HG03558 (cell line): ENCODE results near the gene GUCA1A.
"Not testable (repeated sequence)": the region's sequence is repeated elsewhere in the genome, so short reads cannot be mapped to it uniquely, and the experiment has no call there.

Experiments used
- ATAC-seq: cut with Tn5 transposase; IDR thresholded peaks from one replicate; pipeline ENCODE4 v1.9.1; 2021; ENCODE audit warnings: moderate number of reproducible peaks; ENCODE audit not compliant: unreplicated experiment; ENCODE audit errors: extremely low read depth

The GUCA1A gene

DNA sequence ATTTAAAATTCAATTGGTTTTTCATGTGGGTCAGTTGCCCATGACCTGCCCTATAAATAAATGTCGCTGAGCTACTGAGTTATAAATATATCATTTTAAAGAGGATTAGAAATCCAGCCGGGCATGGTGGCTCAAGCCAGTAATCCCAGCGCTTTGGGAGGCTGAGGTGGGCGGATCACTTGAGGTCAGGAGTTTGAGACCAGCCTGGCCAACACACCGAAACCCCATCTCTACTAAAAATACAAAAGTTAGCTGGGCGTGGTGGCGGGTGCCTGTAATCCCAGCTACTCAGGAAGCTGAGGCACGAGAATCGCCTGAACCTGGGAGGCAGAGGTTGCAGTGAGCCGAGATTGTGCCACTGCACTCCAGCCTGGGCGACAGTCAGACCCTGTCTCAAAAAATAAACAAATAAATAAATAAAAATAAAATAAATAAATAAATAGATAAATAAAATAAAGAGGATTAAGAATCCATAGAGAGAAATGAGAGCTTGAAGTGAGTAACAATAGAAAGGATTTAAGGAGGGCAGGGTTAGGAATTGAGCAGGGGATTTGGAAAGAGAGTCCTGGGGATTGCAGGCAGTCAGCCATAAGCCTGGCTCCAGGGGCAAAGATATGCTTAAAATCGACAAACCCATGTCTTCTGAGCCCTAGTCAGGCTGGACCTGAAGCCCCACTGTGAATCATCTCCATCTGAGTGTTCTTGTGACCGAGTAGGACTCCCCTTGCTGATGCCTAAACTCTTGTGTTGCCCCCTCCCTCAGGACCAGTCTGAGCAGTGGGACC lies 29.2 kb downstream of the GUCA1A start:
- ATAC-seq: not testable (repeated sequence)

DNA sequence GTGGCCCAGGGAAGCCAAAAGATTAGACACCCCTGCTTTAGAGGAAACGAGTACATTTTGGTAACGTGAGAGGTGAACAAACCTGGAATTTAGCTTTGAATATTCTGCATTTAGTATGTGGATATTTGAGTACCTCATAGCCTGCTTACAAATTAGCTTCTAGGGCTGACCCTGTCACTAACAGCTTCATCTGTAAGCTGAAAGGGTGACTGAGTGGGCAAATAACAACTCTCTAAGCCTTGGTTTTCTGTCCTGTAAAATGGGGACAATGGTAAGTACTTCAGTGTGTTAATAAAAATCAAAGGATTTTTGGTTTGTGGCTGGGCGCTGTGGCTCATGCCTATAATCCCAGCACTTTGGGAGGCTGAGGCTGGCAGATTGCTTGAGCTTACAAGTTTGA lies 30.0 kb downstream of the GUCA1A start:
- ATAC-seq: no peak

DNA sequence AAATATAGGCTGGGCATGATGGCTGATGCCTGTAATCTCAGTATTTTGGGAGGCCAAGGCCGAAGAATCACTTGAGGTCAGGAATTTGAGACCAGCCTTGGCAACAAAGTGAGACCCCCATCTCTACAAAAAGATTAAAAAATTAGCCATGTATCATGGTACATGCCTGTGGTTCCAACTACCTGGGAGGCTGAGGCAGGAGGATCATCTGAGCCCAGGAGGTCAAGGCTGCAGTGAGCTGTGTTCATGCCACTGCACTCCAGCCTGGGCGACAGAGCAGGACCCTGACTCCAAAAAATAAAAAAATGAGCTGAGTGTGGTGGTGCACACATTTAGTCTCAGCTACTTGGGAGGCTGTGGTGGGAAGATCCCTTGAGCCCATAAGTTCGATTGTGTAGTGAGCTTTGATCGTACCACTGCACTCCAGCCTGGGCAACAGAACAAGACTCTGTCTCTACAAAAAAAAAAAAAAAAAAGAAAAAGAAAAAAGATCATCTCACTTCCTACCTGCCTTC lies 31.7 kb downstream of the GUCA1A start:
- no peak for ATAC-seq

DNA sequence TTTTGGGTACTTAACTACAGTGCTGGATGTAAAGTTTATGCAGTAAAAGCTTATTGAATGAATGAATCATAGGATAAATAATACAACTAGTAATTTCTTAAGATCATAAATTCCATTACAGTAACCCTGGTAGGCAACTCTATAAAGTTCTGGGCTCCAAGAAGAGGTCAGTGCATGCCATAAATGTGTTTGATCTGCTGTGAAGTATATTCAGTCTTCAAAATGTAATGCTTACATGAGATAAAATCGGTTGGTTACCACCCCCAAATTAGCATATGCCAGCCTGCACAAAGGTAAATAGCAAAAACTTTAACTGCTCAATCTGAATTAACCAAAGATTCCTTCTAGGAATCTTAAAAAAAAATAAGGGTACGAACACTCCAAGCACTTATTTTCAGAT lies 34.4 kb downstream of the GUCA1A start:
- ATAC-seq: not testable (repeated sequence)

DNA sequence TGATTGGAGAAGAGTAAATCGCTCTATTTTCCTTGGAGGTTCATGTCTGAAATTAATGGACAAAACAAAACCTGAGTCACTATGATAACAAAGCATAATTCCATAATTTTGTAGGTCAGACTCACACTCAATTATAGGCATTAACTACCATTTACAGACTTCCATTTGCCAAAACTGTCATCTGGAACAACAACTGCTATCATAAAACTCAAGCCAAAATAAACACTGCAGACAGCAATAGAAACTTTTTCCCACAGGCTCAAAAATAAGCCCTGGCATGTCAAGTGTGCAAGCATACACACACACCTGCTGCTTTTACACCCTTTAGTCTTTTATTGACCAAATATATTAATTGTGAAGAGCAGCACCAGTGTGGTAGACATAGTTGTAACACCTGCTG lies 37.4 kb downstream of the GUCA1A start:
- ATAC-seq: no peak

DNA sequence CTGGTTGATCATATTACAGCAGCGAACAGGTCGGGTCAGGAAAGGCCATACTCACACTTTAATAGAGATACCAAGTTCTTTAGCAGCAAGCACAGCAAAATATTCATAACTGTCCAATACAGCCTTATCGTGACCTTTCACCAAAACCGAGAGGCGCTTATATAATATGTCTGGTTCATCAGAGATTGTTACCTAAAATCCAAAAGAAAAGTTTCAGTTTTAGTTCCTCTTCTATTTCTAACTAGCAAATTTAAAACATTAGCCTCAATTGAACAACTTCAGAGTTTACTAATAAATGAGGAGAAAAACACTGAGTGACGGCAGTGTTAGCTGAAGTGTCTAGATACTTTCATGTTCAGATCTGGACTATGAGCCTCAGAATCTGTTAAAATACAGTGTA lies 38.6 kb downstream of the GUCA1A start:
- no peak for ATAC-seq

DNA sequence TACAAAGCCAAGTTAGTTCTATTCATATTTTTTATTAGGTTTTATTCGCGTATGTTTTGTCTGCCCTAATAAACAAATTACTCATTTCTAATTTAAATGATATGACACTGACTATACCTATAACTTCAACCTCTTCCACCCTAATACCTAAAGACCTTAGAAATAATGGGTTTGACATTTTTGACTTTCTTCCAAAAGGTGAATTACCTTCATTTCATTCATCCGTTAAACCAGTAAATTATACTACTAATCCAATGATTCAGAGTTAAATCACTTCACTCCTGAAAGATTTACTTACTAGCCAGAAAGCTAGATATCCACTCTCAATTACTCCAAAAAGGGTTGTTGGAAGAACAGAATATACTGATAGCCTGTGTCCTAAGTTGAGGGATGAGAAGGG lies 39.3 kb downstream of the GUCA1A start:
- ATAC-seq: no peak

DNA sequence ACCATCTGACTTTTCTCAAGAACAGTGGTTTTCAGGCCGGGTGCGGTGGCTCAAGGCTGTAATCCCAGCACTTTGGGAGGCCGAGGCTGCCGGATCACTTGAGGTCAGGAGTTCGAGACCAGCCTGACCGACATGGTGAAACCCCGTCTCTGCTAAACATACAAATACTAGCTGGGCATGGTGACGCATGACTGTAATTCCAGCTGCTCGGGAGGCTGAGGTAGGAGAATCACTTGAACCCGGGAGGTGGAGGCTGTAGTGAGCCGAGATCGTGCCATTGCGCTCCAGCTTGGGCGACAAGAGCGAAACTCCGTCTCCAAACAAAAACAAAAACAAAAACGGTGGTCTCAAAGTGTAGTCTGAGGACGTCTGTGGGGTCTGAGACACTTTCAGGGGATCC lies 43.3 kb downstream of the GUCA1A start:
- ATAC-seq: not testable (repeated sequence)

DNA sequence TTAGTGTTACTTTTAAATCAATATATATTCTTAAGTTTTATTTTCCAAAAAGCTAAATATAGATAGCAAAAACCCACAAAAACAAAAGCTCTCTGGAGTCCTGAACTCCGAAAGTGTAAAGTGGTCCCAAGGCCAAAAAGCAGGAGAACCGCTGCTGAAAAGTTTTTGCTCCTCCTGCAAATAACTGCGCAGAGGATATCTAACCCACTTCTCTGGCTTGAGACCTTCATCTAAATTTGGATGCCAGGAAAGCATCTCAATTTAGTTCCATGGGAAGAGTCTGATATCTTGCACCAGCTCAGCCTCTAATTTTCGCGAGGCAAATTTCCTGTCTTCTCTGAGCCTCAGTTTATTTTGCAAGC lies 44.0 kb downstream of the GUCA1A start:
- no peak for ATAC-seq

DNA sequence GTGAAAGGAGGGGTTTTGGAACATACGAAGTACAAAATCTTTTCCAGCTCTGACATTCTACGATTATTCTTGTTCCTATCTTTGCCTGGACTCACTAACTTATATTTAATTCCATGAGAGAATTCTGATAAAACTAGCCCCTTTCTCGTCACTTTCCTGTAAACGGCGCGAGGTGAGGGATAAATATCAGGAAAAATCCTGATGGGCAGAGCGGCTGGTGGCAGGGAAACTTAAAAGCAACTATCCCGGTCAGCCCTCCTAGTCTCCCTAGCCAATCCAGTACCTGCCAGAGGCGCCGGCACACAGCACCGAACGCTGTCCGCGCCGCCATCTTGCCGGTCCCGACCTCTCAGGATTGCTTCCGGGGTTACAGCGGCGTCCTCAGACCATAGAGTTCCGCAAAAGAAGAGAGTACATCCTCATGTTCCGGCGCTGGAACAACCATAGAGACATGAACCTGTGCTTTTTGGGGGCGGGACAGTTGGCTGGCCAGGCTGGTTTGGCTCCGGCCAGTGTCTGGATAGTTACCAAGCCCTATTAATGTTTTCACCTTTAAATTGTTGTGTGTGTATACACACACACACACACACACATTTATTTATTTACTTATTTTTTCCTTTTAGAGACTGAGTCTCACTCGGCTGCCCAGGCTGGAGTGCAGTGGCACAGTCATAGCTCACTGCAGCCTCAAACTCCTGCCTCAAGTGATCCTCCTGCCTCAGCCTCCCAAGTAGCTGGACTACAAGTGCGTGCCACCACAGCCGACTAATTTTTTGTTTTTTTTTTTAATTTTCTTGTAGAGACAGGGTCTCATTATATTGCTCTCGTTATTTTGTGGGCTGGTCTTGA lies 44.6 kb downstream of the GUCA1A start, which contains the start of gene MRPS10:
Gene MRPS10, minus strand, starts transcription at position 343 of the 849 bp plus-strand sequence. Its CDS starts 12 bp downstream, at position 331.
- ATAC-seq: peak; percentile 77

DNA sequence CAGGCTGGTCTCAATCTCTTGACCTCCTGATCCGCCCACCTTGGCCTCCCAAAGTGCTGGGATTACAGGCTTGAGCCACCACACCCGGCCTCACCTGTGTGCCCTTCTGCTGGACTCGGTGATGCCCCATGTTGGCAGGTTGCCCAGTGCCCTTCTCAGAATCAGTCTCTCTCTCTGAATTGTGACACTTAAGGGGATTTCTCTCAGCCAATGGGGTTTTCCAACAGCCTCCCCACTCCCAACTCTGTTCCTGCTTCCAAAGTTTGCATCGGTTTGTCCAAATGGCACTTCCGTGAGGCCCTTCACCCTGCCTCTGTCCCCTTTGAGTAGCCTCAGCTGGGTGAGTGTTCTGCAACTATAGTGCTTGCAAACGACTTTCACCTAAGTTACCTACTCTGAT lies 47.6 kb downstream of the GUCA1A start:
- no peak for ATAC-seq

DNA sequence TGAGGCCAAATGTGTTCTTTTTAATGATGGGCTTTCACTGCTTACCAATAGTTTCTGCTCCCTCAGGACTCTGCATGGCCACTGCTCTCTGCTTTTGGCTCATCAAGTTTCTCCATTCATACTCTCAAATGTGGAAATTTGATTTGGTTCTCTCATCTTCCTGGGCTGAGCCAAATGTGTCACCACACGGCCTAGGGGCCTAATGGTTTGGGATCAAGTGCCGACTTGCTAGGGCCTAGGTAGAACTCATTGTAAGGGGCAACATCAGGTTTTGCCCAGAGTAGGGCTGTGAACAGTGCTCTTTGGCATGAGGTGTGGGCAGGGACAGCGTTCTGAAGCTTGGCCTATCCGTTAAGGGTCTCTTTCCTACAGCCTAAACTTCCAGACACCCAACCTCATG lies 48.4 kb downstream of the GUCA1A start:
- ATAC-seq: no peak

DNA sequence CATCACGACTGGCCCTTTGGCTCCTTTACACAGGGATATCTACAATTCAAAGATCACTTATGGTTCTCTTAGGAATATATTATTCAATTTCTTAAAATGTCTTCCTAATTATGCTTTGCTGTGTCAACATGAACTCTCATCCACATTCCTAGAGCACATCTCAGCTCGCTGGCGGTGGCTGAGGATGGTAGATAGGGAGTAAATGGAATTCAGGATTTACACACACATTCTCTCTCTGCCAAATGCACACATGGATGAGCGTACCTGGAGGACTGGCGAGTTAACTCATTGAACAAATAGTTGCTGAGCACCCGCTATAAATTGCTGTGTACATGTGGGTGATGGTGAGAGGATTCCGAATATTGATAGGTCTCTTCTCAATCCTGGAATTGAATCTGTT lies 49.3 kb downstream of the GUCA1A start:
- ATAC-seq: no peak

DNA sequence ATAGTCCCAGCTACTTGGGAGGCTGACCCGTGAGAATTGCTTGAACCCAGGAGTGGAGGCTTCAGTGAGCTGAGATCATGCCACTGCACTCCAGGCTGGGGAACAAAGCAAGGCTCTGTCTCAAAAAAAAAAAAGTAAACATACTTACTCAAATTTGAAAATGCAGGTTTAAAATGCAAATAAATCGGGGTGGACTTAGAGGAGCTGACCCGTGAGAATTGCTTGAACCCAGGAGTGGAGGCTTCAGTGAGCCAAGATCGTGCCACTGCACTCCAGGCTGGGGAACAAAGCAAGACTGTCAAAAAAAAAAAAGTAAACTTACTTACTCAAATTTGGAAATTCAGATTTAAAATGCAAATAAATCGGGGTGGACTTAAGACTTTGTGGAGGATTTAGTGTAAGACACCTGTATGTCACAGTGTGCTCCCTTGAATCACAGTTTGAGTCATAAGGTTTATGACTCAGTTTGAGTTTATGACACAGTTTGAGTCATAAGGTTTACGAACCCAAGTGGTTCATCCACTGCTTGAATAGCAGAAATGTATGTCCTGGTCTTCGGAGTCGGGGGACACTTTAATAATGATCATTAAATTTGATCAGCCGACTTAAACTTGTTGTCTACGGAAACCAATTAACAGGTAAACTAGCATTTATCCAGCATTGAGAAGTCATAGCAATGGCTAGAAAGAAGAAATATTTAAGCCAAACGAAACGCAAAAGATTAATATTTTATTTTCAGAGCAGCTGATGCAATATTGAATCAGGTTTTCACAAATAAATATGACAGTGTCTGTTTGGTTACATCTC lies 51.3 kb downstream of the GUCA1A start:
- ATAC-seq: peak; percentile 88

DNA sequence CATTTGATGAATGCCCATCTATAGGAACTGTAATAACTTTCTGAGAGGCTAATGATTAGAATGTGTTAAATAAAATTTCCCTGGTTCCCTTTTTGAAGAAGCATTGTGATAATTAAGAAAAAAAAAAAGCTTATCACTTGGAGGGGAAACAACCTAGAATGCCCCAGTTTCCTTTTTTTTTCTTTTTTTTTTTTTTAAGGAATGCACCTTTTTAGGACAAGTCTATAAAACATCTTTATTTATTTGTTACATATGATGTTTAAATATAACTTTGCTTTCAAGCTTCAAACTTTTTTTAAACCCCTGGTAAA lies 51.8 kb downstream of the GUCA1A start:
- no peak for ATAC-seq

DNA sequence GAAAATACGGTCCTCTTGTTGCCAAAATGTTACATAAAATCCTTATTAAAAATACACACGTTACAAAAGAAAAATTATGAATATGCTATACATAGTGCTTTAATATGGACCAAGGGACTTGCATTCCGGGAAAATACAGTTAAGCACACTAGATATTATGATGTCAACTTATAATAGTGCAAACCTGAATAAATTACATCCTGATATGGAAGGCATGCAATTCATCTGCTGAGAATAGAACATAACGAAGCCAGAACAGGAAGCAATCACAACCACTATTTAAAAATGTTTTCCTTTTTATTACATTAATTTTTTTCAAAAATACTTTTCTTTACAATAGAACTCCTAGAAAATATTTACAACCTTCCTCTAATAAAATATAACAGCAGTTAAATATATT lies 52.3 kb downstream of the GUCA1A start:
- ATAC-seq: no peak

DNA sequence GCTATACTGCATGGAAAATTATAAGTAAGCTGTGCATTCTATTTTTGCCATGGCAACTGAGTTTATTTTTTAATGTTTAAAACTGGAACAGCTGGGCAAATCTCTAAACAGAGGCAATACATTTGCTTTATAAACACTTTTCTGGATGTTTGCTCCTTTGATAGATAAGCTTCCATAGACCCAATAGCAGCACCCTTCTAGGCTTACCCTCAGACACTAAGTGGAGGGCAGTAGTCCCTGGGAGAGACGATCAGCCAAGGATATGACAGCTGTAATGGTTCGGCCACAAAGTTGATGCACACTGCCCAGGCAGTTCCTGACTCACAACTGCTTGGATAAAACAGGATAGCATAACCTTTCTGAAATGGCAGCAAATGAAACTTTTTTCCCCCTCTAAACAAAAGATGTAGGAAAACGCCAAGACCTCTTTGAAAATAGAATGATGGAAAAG lies 53.0 kb downstream of the GUCA1A start:
- no peak for ATAC-seq

DNA sequence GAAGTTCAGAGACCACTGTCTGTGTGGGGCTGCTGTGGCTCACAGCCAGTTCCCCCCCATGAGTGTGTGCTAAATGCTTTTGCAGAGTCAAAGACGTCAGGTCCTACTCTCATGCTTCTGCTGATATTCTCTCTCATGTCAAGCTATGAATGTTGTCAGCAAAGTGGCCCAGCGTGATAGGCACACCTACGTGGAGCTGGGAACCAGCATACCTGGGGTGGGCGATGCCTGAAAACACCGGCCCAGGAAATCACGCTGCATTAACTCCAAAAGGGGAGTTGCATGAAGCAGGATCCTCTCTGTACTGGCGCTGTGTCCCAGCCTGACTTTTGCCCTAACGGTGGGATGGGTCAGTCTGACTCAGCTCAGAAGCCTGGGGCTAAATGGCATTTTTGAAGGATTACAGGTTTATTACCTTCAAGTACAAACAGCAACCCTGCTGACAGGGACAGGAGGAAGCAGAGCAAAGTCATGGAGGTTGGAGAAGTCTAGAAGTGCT lies 53.5 kb downstream of the GUCA1A start:
- ATAC-seq: no peak

DNA sequence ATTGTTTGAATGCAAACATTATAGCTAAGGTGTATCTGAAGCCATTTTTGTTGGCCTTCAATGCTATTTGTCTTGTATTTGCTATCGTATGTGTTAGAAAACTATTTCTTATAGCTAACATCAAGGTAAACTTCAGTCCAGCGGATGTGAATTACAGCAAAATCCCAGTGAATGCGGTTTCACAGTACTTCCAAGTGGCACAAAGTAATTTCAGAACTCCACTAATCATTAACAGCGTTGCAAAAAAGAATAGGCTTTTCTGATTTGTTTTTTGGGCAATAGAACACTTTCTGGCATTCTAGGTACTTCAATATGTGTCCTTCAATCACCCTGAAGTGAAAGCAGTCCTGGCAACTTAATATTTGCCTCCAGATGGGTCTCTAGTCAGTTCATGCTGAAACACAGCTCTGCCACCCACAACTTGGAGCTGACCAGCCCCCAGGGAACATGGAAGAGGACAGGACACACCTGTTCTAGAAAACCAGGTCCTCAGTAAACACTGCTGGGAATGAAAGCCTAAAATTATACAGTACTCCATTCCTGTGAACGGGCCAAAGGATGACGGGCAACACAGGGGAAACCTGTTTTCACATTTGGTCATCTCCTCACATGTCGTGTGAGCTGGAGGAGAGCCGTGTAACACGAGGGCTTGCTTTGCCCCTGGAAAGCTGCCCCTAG lies 54.1 kb downstream of the GUCA1A start:
- no peak for ATAC-seq

DNA sequence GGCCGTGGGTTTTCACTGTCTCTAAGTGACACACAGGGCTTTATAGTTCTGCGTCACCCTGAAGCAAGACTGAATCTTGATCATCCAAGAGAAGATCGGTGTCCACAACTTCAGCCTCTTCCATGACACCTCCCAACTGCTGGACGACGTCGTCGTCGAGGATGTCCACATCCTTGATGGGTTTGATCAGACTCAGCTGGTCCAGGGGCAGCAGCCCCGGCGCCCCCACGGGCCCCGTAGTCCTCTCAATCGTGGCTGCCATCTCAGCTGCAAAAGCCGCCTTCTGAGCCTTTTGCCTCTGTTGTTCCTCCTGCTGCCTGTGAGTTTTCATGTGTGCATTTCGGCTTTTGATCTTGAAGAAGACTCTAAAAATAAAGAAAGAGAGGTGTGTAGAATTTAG lies 55.1 kb downstream of the GUCA1A start:
- ATAC-seq: no peak
